ENCODE data around the gene BDH1.
"Not testable (repeated sequence)": the region's sequence is repeated elsewhere in the genome, so short reads cannot be mapped to it uniquely, and the experiment has no call there.

BDH1 gene

DNA sequence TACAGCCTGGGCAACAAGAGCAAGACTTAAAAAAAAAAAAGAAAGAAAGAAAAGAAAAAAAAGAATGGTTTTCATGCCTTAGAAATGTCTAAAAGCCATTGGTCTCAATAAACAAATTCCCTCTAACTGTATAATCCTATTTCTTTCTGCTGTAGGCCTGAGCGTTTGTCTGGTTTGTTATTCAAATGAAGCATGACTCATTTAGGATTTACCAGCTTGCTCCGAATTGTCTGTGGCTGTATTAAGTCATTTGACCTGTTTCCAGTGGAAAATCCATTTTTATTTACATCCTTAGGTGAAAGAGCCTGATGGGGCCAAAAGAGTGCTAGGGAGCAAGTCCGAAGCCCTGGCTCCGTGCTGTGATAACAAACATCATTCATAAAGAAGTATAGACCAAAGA lies 73.8 kb downstream of the BDH1 start:
- DNase-seq (ENCODE audit: low read depth): no peak
- TF ChIP-seq, protein P1, sequence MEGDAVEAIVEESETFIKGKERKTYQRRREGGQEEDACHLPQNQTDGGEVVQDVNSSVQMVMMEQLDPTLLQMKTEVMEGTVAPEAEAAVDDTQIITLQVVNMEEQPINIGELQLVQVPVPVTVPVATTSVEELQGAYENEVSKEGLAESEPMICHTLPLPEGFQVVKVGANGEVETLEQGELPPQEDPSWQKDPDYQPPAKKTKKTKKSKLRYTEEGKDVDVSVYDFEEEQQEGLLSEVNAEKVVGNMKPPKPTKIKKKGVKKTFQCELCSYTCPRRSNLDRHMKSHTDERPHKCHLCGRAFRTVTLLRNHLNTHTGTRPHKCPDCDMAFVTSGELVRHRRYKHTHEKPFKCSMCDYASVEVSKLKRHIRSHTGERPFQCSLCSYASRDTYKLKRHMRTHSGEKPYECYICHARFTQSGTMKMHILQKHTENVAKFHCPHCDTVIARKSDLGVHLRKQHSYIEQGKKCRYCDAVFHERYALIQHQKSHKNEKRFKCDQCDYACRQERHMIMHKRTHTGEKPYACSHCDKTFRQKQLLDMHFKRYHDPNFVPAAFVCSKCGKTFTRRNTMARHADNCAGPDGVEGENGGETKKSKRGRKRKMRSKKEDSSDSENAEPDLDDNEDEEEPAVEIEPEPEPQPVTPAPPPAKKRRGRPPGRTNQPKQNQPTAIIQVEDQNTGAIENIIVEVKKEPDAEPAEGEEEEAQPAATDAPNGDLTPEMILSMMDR (IDR thresholded peaks at IDR 0.05; ENCODE audit: control insufficient read depth, extremely low read depth, insufficient read depth): no peak
- H3K4me3 ChIP-seq (ENCODE audit: low read depth, low read length): no peak overlapping the region

GRCh38 chr3:197480320-197480719 lies 75.4 kb downstream of the BDH1 start:
- no peak overlapping the region for H3K4me3 ChIP-seq (ENCODE audit: low read depth, low read length)
- TF ChIP-seq, protein P1 (IDR thresholded peaks at IDR 0.05; ENCODE audit: control insufficient read depth, extremely low read depth, insufficient read depth): no peak
- no peak for DNase-seq (ENCODE audit: low read depth)

GRCh38 chr3:197478746-197479668 lies 76.8 kb downstream of the BDH1 start:
- DNase-seq (ENCODE audit: low read depth): no peak
- TF ChIP-seq, protein P1 (IDR thresholded peaks at IDR 0.05; ENCODE audit: control insufficient read depth, extremely low read depth, insufficient read depth): no peak
- H3K4me3 ChIP-seq (ENCODE audit: low read depth, low read length): no peak overlapping the region

DNA sequence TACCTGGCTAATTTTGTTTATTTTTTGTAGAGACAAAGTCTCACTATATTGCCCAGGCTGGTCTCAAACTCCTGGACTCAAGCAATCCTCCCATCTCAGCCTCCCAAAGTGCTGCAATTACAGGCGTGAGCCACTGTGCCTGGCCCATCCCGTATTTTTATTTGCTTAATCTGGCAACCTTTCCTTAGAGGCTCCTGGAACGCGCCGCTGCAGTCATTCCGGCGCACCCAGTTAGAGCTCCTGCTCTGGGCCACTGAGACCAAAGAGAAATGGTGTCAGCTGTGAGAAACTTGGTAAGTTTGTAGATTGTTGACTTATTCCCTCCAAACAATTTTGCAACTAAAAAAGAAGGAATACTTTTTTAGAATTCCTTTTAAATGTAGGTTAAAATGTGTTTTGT lies 78.0 kb downstream of the BDH1 start:
- DNase-seq (ENCODE audit: low read depth); H3K4me3 ChIP-seq (ENCODE audit: low read depth, low read length): not testable (repeated sequence)

DNA sequence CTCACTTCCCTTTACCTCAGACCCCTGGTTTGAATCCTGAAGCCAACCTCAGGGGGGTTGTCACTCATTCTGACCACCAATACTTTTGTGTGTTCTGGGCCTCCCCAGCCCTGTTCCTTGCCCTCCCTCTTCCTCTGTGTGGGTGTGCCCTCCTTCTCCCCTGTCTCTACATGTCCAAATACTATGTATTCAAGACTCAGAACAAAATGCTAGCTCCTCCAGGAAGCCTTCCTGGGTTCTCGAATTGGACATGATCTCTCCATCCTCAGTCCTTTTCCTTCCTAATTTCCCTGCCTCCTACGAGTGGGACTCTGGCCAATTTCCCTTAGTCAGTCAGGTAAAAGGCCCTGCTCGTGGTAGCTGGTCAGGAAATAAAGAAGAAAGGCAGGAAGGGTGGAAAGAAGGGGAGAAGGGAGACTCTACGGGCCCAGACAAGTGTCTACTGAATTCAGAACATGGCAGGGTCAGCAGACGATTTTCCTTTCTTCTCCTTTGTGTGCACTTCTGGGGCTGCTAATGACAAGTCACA lies 79.7 kb downstream of the BDH1 start:
- DNase-seq (ENCODE audit: low read depth): no peak

GRCh38 chr3:197475514-197475913 lies 80.3 kb downstream of the BDH1 start:
- no peak for DNase-seq (ENCODE audit: low read depth)
- no peak overlapping the region for H3K4me3 ChIP-seq (ENCODE audit: low read depth, low read length)
- TF ChIP-seq, protein P1 (IDR thresholded peaks at IDR 0.05; ENCODE audit: control insufficient read depth, extremely low read depth, insufficient read depth): no peak

More for the DNA sequence above, 79.7 kb downstream of the BDH1 start:
- no peak overlapping the region for H3K4me3 ChIP-seq (ENCODE audit: low read depth, low read length)
- TF ChIP-seq, protein P1 (IDR thresholded peaks at IDR 0.05; ENCODE audit: control insufficient read depth, extremely low read depth, insufficient read depth): no peak

DNA sequence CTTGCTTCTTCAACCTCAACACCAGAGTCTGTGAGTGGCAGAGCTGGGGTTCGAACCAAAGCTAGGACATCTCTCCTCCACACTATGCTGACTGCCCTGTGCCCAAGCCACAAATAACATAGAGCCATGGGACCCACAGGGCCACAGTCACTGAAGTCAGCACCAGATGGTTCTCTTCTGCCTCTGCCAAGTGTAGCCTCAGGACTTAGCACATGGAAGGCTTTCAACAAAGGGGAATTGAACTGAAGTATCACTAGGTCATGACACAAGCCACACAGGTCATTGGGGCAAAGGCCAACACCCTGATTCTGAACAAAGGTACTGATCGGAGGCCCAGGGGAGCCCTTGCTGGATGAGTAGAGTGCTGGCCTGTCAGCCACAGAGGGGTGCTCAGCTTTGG lies 83.6 kb downstream of the BDH1 start:
- no peak for DNase-seq (ENCODE audit: low read depth)
- no peak overlapping the region for H3K4me3 ChIP-seq (ENCODE audit: low read depth, low read length)
- TF ChIP-seq, protein P1 (IDR thresholded peaks at IDR 0.05; ENCODE audit: control insufficient read depth, extremely low read depth, insufficient read depth): no peak
